GM19468 (cell line): ENCODE measurements around the gene RNF150.

Experiments
- ATAC-seq: cut with Tn5 transposase; IDR thresholded peaks from one replicate; pipeline ENCODE4 v1.9.1; 2021; ENCODE audit warnings: mild to moderate bottlenecking, moderate library complexity, moderate number of reproducible peaks; ENCODE audit not compliant: unreplicated experiment; ENCODE audit errors: extremely low read depth

The RNF150 gene

DNA sequence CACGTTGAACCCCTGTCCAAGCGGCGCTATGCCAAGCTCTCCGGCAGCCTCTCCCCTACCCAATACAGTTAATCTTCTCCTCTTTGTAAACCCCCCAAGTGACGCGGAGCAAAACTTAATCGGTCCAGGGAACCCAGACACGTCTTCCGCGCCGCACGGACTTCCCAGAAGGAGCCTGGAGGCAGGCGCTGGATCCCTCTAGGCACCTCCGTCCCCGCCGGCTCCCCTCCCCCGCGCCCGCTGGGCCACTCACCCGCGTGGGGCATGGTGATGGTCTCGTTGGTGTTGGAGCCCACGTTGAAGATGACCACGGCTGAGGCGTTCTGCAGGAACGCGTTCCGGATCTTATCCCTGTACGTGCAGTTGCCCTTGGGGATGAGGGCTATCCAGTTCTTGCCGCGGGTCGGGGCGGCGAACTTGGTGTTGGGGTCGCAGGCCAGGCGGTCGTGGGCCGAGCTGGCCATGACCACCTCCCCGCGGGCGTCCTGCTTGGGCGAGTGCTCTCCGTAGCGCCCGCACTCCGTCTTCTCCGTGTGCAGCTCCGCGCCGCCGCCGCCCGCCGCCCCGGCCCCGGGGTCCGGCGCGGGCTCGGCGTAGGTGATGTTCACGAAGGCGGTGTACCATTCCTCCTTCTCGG, 1.1 kb downstream of the RNF150 start:
- ATAC-seq: no peak

- ATAC-seq: no peak
Measured at GRCh38 chr4:141131723-141132071, 1.6 kb downstream of the RNF150 start.

GRCh38 chr4:141130947-141131605, 2.2 kb downstream of the RNF150 start:
- ATAC-seq: no peak

DNA sequence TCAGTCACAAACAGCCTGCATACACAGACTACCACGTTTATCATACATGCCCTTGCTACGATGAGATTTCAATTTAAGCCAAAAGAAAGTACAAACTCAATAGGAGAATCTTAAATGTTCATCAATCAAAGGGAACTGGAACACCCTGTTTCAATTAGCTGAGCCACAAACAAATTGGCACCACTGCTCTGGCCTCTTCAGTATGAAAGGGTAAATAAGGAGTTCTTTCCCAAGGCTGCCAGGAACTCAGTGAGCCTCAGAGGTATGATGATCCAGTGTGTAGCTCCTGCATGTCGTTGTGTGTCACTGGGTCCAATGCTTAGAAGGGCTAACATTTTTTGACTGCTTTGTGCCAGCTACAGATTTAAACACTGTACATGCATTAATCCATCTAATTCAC, 5.4 kb downstream of the RNF150 start:
- no peak for ATAC-seq

- ATAC-seq: no peak
Measured at GRCh38 chr4:141126769-141127168, 6.5 kb downstream of the RNF150 start.

DNA sequence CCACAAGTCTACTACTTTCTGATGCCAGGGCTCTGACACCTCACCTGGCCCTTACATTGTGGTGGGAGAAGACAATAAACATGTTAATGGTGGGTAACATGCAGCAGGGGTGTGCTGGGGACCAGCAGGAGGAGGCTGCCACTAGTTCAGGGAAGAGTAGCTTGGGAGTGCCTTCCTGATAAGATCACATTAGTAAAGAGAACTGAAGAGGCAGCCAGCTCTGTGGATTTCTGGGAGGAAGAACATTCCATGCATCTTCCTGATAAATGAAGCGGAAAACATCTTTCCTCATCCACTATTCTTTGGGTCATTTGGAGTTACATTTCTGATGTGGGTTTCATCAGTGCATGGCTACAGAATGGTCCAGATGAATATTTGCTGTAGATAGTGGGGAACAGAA, 9.0 kb downstream of the RNF150 start:
- no peak for ATAC-seq

DNA sequence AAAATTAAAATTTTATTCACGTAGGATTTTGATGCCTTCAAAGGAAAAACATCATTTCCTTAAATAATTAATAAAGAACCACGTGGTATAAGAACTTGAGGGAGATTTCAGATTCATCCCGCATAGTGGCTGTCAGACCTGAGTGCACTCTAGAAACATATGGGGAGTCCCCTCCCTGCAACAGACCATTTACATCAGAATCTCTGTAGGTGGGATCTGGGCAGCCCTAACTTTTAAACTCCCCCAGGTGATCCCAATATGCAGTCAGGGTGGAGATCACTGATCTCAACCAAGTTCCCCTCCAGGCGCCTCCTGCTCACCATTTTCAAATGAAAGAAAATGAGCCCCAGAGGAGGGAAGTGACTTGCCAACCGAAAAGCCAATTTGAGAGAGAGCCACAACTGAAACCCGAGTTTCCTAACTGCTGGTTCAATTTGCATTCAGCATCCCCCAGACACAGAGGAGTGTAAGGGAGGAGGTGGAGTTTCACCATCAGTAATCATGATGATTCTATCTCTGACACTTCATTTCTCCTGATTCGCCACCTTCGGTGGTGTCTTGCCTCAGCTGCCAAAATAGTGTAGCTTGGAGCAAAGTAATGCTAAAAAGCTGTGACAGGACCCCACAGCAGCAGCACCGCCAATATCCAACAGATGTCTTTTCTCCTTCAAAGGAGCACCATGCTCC, 11.4 kb downstream of the RNF150 start:
- ATAC-seq: no peak

DNA sequence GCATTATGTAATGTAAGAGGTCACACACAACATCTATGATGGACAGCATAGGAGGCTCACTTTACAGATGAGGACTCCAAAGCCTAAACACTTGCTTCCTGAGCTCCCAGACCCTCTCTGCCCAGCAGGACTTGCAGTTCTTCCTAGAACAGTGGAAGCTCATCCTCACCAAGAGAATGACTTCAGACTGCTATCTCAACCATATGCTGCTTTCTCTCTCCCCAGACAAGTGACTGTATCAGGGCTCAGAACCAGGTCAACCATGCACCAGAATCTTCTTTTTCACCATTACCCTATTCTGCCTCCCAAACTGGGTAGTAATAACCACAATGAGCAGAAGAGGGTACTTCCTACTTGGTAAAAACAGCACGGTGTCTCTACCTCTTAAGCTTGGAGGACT, 12.2 kb downstream of the RNF150 start:
- no peak for ATAC-seq

DNA sequence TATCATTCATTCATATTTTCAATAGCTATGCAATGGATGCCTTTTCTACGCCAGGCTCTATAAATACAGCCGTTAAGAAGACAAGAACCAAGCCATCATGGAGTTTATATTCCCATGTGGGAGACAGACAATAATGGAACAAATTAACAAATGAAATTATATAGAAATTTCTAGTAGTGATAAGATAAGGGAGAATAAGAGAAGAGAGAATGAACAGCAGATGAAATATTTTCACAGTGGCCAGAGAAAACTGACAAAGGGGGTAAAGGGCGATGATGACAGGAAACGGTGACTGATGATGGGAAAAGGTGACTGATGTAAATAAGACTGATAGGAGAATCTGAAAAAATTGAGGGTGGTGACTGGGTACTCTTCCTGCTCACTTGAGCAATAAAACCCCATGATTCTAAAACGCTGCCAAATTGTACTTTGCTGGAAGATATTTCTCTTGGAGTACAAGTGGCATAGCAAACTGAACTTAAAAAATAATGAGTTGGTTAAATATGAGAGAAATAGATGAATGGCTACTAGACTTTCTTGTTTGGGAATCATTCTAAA, 13.2 kb downstream of the RNF150 start:
- ATAC-seq: no peak

- ATAC-seq: no peak
Measured at GRCh38 chr4:141119071-141119470, 14.2 kb downstream of the RNF150 start.

DNA sequence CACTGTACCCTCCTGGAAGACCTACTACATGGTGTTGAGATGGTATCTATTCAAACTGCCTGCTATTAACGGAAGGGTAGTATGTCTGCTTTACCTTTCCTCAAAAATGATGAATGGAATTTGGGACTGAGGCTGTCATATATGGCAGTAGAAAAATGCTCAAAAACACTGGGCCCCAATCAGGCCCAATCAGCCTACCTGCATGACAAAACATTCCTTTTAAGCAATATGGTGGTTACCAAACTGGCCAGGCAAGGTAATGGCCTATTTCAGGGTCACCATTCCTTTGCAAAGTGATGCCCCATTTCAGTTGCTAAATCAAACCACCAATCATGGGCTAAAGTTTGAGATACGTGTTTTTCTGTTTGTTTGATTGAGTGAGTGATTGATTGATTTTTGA, 14.9 kb downstream of the RNF150 start:
- no peak for ATAC-seq

- ATAC-seq: no peak
Measured at GRCh38 chr4:141117935-141118334, 15.3 kb downstream of the RNF150 start.

- no peak for ATAC-seq
Measured at GRCh38 chr4:141109983-141110382, 23.3 kb downstream of the RNF150 start.

DNA sequence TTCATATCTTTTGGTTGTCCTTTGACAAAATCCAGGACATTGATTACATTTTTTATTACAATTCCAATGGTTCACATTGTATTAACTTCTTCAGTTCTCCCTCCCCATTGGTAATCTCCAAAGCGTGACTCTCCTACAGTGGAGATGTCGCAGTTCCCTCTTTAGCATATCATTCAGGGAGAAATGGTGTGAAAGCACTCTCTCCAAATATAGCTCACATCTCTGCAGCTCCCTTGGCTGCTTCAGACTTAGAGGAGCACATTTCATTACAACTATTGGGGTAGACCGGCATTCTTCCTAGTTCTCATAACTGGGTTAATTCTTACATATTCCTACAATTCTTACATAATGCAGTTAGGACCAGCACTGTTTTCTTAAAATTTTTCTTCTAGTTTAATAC, 25.3 kb downstream of the RNF150 start:
- no peak for ATAC-seq

DNA sequence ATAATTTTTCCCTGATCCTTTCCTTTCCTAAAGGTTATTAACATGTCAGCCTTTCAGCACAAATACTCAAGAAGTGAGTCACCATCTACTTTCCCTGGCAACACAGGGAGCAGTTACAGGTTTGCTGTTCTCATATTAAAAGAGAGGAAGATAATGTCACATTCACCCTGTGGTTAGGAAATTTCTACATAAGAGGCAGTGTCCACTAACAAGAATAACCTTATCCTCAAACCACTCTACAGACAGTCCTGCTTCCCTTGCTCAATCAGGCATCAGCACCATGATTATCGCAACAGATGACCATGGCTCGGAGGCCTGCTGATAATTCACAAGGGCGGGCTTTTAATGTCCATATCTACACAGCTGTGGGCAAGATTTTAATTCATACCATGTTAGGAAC, 30.9 kb downstream of the RNF150 start:
- no peak for ATAC-seq

GRCh38 chr4:141101511-141101910, 31.8 kb downstream of the RNF150 start:
- ATAC-seq: no peak

DNA sequence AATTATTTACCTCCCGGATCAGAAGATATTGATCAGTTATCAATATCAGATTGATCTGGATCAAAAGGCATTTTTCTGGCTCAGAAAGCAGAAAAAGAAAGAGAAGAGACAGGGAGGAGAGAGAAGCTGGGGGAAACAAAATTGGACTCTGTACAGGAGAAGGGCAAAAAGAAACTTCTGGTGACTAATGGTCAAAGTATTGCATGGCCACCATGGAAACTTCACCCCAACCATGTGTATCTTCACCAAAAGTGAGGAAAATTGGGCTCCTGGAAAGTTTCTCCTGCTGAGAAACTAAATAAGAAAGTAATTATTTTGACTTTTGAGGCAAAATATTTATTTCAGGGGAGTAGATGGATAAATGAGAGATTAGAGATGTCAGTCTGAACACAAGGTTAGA, 33.9 kb downstream of the RNF150 start:
- ATAC-seq: no peak

GRCh38 chr4:141098163-141098562, 35.1 kb downstream of the RNF150 start:
- ATAC-seq: no peak

GRCh38 chr4:141090473-141090872, 42.8 kb downstream of the RNF150 start:
- ATAC-seq: no peak

GRCh38 chr4:141081921-141082395, 51.3 kb downstream of the RNF150 start:
- no peak for ATAC-seq

DNA sequence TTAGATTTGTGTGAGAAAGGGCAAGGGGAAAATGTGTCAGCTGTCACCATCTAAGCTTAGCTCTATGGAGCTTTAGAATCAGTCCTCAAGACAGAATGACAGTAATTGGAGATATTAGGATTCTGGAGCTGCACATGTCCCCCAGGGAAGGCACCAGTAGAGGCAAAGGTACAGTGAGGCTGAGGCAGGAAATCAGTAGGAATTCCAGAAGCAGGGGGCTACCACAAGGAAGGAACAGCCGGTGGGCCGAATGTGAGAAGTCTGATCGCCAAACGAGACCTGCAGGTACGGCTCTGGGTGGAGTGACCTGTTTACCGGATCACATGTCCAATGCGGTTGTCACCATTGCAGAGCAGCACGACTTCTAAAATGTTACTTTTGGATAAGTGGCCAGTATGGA, 52.6 kb downstream of the RNF150 start:
- ATAC-seq: no peak
